HG02571 (cell line): ENCODE measurements around the gene SLC35E1.
"Not testable (repeated sequence)": the region's sequence is repeated elsewhere in the genome, so short reads cannot be mapped to it uniquely, and the experiment has no call there.

Experiments
- ATAC-seq: cut with Tn5 transposase; IDR thresholded peaks from one replicate; pipeline ENCODE4 v1.9.1; 2021; ENCODE audit warnings: mild to moderate bottlenecking, moderate library complexity; ENCODE audit not compliant: unreplicated experiment

SLC35E1 gene

DNA sequence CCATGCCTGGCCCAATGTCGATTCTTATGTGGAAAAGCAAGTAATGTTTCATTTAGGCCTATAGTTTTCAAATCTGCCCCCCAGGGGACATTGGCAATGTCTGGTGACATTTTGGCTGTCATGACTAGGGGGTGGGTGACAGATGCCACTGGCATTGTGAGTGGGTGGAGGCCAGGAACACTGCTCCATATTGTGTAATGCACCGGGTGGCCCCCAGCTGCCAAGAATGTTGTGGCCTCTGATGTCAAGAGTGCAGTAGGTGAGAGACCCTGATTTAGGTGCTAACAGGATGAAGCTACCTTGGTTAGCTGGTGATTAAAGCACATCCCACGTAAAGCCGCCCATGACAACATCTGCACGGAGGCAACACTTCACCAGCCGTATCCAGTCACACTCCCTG lies 65.3 kb downstream of the SLC35E1 start:
- no peak for ATAC-seq

DNA sequence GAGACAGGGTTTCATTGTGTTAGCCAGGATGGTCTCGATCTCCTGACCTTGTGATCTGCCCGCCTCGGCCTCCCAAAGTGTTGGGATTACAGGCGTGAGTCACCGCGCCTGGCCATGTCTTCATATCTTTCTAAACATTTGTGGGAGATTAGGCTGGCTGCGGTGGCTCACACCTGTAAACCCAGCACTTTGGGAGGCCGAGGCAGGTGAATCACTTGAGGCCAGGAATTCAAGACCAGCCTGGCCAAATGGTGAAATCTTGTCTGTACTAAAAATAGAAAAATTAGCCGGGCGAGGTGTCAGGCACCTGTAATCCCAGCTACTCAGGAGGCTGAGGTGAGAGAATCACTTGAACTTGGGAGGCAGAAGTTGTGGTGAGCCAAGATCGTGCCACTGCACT lies 66.1 kb downstream of the SLC35E1 start:
- not testable (repeated sequence) for ATAC-seq

DNA sequence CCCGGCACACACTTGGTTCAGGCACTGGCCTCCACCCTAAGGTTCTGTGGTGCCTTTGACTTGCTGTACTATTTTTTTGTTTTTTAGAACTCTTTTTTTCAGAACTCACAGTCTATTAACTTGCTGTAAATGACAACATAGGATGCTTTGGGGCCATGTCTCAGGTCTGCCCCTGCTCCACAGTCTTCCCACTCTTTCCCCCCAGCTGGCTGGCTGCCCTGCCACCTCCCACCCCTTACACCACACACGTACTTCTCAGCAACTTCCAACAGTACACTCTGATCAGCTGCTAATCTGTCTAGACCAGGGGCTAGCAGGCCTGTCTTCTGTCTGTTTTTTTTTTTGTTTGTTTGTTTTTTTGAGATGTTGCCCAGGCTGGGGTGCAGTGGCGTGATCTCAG lies 67.9 kb downstream of the SLC35E1 start:
- no peak for ATAC-seq
